DOHH2 (cell line): ENCODE measurements around the gene GPC6.

Experiments used
- CTCF ChIP-seq: fragments of 200-600 bp; sonication (generic); IDR thresholded peaks from one replicate; pipeline ENCODE4 v1.5.1; 2014; ENCODE audit warnings: antibody characterized with exemption, mild to moderate bottlenecking, low read depth, low read length; ENCODE audit not compliant: poor library complexity, severe bottlenecking
- EZH2phosphoT487 ChIP-seq: fragments of 200-600 bp; sonication (generic); IDR thresholded peaks from 2 replicates; pipeline ENCODE4 v1.6.1; 2017; ENCODE audit warnings: borderline replicate concordance, mild to moderate bottlenecking, antibody characterized with exemption, low read length, moderate library complexity, mixed read lengths

- no peak for TF ChIP-seq CTCF
- TF ChIP-seq EZH2phosphoT487, result no peak
These were observed 67.1 kb downstream of the GPC6 start for GRCh38 chr13:93293710-93294109.
